OCI-LY1 (cell line): ENCODE results near the gene ZFP92.

Experiments used
- H2AFZ ChIP-seq: fragments of 200-600 bp; sonication (generic), shearing (Covaris generic); 2 replicates; pipeline ENCODE4 v1.6.0; 2014; ENCODE audit warnings: antibody characterized with exemption, mild to moderate bottlenecking, low read length
- H3F3A ChIP-seq: fragments of 200-600 bp; sonication (generic), shearing (Covaris generic); 2 replicates; pipeline ENCODE4 v1.6.0; 2014; ENCODE audit warnings: mild to moderate bottlenecking, antibody characterized with exemption, low read length, moderate library complexity; ENCODE audit not compliant: insufficient read depth
- H3K27ac ChIP-seq: fragments of 200-600 bp; sonication (generic); 2 replicates; pipeline ENCODE4 v1.5.1; 2014; ENCODE audit warnings: low read length, mixed run types, mild to moderate bottlenecking, low read depth; ENCODE audit not compliant: poor library complexity, severe bottlenecking
- H3K27me3 ChIP-seq: fragments of 200-600 bp; sonication (generic); 2 replicates; pipeline ENCODE4 v1.6.0; 2014; ENCODE audit warnings: antibody characterized with exemption, mild to moderate bottlenecking, low read length, moderate library complexity; ENCODE audit not compliant: insufficient read depth
- H3K36me3 ChIP-seq: fragments of 200-600 bp; sonication (generic); 2 replicates; pipeline ENCODE4 v1.6.1; 2014; ENCODE audit warnings: mild to moderate bottlenecking, antibody characterized with exemption, low read length, moderate library complexity, mixed read lengths; ENCODE audit not compliant: insufficient read depth
- H3K4me1 ChIP-seq: fragments of 200-600 bp; sonication (generic); 2 replicates; pipeline ENCODE4 v1.5.1; 2014; ENCODE audit warnings: mild to moderate bottlenecking, low read length, moderate library complexity; ENCODE audit not compliant: insufficient read depth, severe bottlenecking
- H3K4me2 ChIP-seq: fragments of 200-600 bp; sonication (generic), shearing (Covaris generic); 2 replicates; pipeline ENCODE4 v1.6.1; 2014; ENCODE audit warnings: low read length
- H3K4me3 ChIP-seq: fragments of 200-600 bp; sonication (generic); 2 replicates; pipeline ENCODE4 v1.5.1; 2014; ENCODE audit warnings: low read length, low read depth, mild to moderate bottlenecking, mixed read lengths; ENCODE audit not compliant: poor library complexity, severe bottlenecking
- H3K79me2 ChIP-seq: fragments of 200-600 bp; shearing (Covaris generic); 2 replicates; pipeline ENCODE4 v1.6.1; 2016; ENCODE audit warnings: mixed run types, low read length, mixed read lengths; ENCODE audit not compliant: insufficient read depth
- H3K9ac ChIP-seq: fragments of 200-600 bp; sonication (generic), shearing (Covaris generic); 2 replicates; pipeline ENCODE4 v1.6.1; 2014; ENCODE audit warnings: mild to moderate bottlenecking, low read length, mixed read lengths
- H3K9me2 ChIP-seq: fragments of 200-600 bp; sonication (generic), shearing (Covaris generic); 2 replicates; pipeline ENCODE4 v1.6.1; 2014; ENCODE audit warnings: low read depth, mild to moderate bottlenecking, low read length, mixed read lengths
- H3K9me3 ChIP-seq: fragments of 200-600 bp; shearing (Covaris generic); 2 replicates; pipeline ENCODE4 v1.6.1; 2014; ENCODE audit warnings: low read length, mixed read lengths
- H4K20me1 ChIP-seq: fragments of 200-600 bp; sonication (generic), shearing (Covaris generic); 2 replicates; pipeline ENCODE4 v1.6.0; 2016; ENCODE audit warnings: mild to moderate bottlenecking, low read length; ENCODE audit not compliant: insufficient read depth
- CTCF ChIP-seq: fragments of 200-600 bp; sonication (generic), shearing (Covaris generic); IDR thresholded peaks from 2 replicates; pipeline ENCODE4 v1.5.1; 2017; ENCODE audit warnings: mild to moderate bottlenecking, antibody characterized with exemption, low read length, moderate library complexity, mixed read lengths
- EZH2 ChIP-seq: fragments of 200-600 bp; sonication (generic), shearing (Covaris generic); IDR thresholded peaks from 2 replicates; pipeline ENCODE4 v1.8.0; 2017; ENCODE audit warnings: borderline replicate concordance, mixed run types, mild to moderate bottlenecking, antibody characterized with exemption, low read length, moderate library complexity, mixed read lengths

ZFP92 gene

GRCh38 chrX:153420851-153421599, 9.8 kb downstream of the ZFP92 start:
- TF ChIP-seq CTCF (no peak), EZH2 (no peak)
- Histone ChIP-seq H3K27ac (no peak overlapping the region), H3K79me2 (no peaks in the 10 kb centered on the region), H3K4me1 (no peaks in the 10 kb centered on the region), H3K9me2 (no peaks in the 10 kb centered on the region), H4K20me1 (no peaks in the 10 kb centered on the region), H2AFZ (no peak overlapping the region), H3K9me3 (no peaks in the 10 kb centered on the region), H3F3A (no peaks in the 10 kb centered on the region), H3K9ac (no peak overlapping the region), H3K4me2 (no peak overlapping the region), H3K4me3 (no peak overlapping the region), H3K27me3 (no peaks in the 10 kb centered on the region), H3K36me3 (no peaks in the 10 kb centered on the region)

DNA sequence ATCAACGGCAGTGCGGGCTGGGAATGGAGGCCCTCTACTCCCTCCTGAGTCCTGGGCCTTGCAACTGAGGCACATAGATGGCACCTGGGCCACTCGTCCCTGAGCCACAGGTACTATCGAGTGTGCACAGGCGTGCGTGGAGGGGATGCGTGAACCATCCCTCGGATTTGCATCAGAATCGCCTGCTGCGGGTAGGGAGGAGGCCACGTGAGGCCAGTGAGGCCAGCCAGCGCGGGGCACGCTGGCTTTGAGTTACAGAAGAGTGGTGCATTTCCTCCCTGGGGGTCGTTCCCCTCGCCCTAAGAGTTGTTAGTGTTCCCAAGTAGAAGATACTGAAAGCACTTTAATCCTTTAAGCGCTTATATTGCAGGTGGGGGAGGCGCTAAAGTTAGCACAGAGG, 10.6 kb downstream of the ZFP92 start:
- Histone ChIP-seq H3F3A (no peaks in the 10 kb centered on the region), H3K4me3 (no peak overlapping the region), H3K4me2 (no peak overlapping the region), H3K27me3 (no peaks in the 10 kb centered on the region), H2AFZ (no peak overlapping the region), H3K4me1 (no peaks in the 10 kb centered on the region), H3K36me3 (no peaks in the 10 kb centered on the region), H3K9me3 (no peaks in the 10 kb centered on the region), H3K9me2 (no peaks in the 10 kb centered on the region), H3K27ac (no peak overlapping the region), H3K79me2 (no peaks in the 10 kb centered on the region), H4K20me1 (no peaks in the 10 kb centered on the region), H3K9ac (no peak overlapping the region)
- no peak for TF ChIP-seq EZH2

DNA sequence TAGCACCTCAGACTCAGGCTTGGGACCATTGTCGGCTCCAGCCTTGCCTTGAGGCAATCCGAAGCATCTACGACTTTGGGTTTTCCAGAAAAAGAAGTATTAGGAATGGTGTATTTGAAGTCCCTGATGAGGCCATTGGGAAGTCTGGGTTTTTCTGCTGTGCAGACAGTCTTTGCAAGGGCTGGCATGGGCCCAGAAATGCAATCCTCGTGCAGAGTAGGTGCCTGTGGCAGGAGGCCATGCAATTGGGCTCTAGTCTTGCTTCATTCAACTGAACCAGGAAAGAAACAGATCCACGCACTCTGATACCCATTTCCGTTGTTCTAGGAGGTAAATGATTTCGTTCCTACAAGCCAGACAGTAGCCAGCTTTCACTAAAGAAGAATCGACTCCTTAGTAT, 12.4 kb downstream of the ZFP92 start:
- Histone ChIP-seq H3K9ac (no peak overlapping the region), H3K36me3 (no peaks in the 10 kb centered on the region), H2AFZ (no peak overlapping the region), H3K9me2 (no peaks in the 10 kb centered on the region), H3K9me3 (no peaks in the 10 kb centered on the region), H3K27ac (no peak overlapping the region), H3K4me2 (no peak overlapping the region), H3K4me1 (no peaks in the 10 kb centered on the region), H3K27me3 (no peaks in the 10 kb centered on the region), H3K79me2 (no peaks in the 10 kb centered on the region), H3F3A (no peaks in the 10 kb centered on the region), H3K4me3 (no peak overlapping the region), H4K20me1 (no peaks in the 10 kb centered on the region)
- no peak for TF ChIP-seq EZH2
- no peak for TF ChIP-seq CTCF

GRCh38 chrX:153426204-153426603, 14.9 kb downstream of the ZFP92 start:
- TF ChIP-seq CTCF = no peak
- TF ChIP-seq EZH2 = no peak
- H4K20me1 ChIP-seq = no peaks in the 10 kb centered on the region

More at GRCh38 chrX:153426204-153426603, 14.9 kb downstream of the ZFP92 start:
- no peak overlapping the region for H3K27ac ChIP-seq
- no peak overlapping the region for H3K4me2 ChIP-seq
- no peaks in the 10 kb centered on the region for H3K4me1 ChIP-seq
- H3K27me3 ChIP-seq = no peaks in the 10 kb centered on the region; the same call in 1 of the 2 replicates
- H3K79me2 ChIP-seq = no peaks in the 10 kb centered on the region
- no peaks in the 10 kb centered on the region for H3K9me3 ChIP-seq
- H3K4me3 ChIP-seq = no peak overlapping the region
- H3K9me2 ChIP-seq = no peaks in the 10 kb centered on the region
- H2AFZ ChIP-seq = no peak overlapping the region
- no peak overlapping the region for H3K9ac ChIP-seq
- no peaks in the 10 kb centered on the region for H3F3A ChIP-seq
- no peaks in the 10 kb centered on the region for H3K36me3 ChIP-seq
